BLaER1 (cell line): ENCODE data around the gene GJD3.

Experiments
- H3K27ac ChIP-seq: shearing (Covaris generic); formaldehyde crosslinking; 2 replicates; pipeline ENCODE4 v1.8.1; 2022
- H3K27me3 ChIP-seq: shearing (Covaris generic); formaldehyde crosslinking; 2 replicates; pipeline ENCODE4 v1.8.1; 2022
- H3K36me3 ChIP-seq: shearing (Covaris generic); formaldehyde crosslinking; 2 replicates; pipeline ENCODE4 v1.8.1; 2022
- H3K4me1 ChIP-seq: shearing (Covaris generic); formaldehyde crosslinking; 2 replicates; pipeline ENCODE4 v1.8.1; 2022
- H3K4me2 ChIP-seq: shearing (Covaris generic); formaldehyde crosslinking; 2 replicates; pipeline ENCODE4 v1.8.1; 2022
- H3K4me3 ChIP-seq: shearing (Covaris generic); formaldehyde crosslinking; 2 replicates; pipeline ENCODE4 v1.8.1; 2022
- H3K9ac ChIP-seq: shearing (Covaris generic); formaldehyde crosslinking; 2 replicates; pipeline ENCODE4 v1.8.1; 2022
- H3K9me3 ChIP-seq: shearing (Covaris generic); formaldehyde crosslinking; 2 replicates; pipeline ENCODE4 v1.8.1; 2022
- H4K20me1 ChIP-seq: shearing (Covaris generic); formaldehyde crosslinking; 2 replicates; pipeline ENCODE4 v1.8.1; 2022
- Cebpa-rat ChIP-seq: shearing (Covaris generic); IDR thresholded peaks from 2 replicates; pipeline ENCODE4 v1.8.1; 2022

GJD3 gene

GRCh38 chr17:40341808-40342503 is 22.6 kb downstream of the GJD3 start:
- Histone ChIP-seq H3K27me3 (no peaks in the 10 kb centered on the region), H3K4me3 (peak overlapping the region; percentile 82), H3K27ac (peak overlapping the region; percentile 84), H3K36me3 (no peaks in the 10 kb centered on the region), H3K4me1 (peaks cover 91% of the 10 kb centered on the region), H3K9ac (peak overlapping the region; percentile 85), H3K4me2 (peak overlapping the region; percentile 97), H3K9me3 (no peaks in the 10 kb centered on the region), H4K20me1 (peaks cover 10% of the 10 kb centered on the region; the same call in 1 of the 2 replicates)
- TF ChIP-seq Cebpa-rat = no peak

GRCh38 chr17:40340880-40341807 is 23.4 kb downstream of the GJD3 start:
- Histone ChIP-seq H3K4me1 (peaks cover 86% of the 10 kb centered on the region), H3K36me3 (no peaks in the 10 kb centered on the region), H4K20me1 (peaks cover 10% of the 10 kb centered on the region; the same call in 1 of the 2 replicates), H3K4me2 (peak overlapping the region; percentile 97), H3K9me3 (no peaks in the 10 kb centered on the region), H3K27ac (peak overlapping the region; percentile 81), H3K27me3 (no peaks in the 10 kb centered on the region), H3K9ac (peak overlapping the region; percentile 85), H3K4me3 (peak overlapping the region; percentile 82)
- TF ChIP-seq Cebpa-rat = no peak

DNA sequence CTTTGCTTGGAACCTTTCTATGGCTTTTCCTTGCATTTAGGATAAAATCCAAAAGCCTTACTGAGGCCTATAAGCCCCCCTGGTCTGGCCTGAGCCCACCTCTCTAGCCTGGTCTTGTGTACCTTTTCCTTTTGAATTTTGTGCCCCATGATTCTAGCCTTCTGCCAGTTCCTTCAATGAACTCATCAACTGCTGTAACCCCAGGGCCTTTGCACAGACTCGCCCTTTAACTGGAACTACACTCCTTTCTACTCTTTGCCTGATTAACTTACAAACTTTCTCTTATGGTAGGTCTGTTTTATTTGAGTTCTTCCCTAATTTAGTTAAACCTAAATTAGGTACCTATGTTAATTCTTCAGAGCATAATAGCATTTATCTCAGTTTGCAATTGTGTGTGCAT is 24.2 kb downstream of the GJD3 start:
- peak overlapping the region; percentile 97 for H3K4me2 ChIP-seq
- TF ChIP-seq Cebpa-rat = no peak
- H3K4me1 ChIP-seq = peaks cover 78% of the 10 kb centered on the region
- no peaks in the 10 kb centered on the region for H3K36me3 ChIP-seq
- H3K9me3 ChIP-seq = no peaks in the 10 kb centered on the region
- H3K9ac ChIP-seq = no peak overlapping the region
- H3K27ac ChIP-seq = no peak overlapping the region
- no peak overlapping the region for H3K4me3 ChIP-seq
- H4K20me1 ChIP-seq = peaks cover 10% of the 10 kb centered on the region; the same call in 1 of the 2 replicates
- no peaks in the 10 kb centered on the region for H3K27me3 ChIP-seq

DNA sequence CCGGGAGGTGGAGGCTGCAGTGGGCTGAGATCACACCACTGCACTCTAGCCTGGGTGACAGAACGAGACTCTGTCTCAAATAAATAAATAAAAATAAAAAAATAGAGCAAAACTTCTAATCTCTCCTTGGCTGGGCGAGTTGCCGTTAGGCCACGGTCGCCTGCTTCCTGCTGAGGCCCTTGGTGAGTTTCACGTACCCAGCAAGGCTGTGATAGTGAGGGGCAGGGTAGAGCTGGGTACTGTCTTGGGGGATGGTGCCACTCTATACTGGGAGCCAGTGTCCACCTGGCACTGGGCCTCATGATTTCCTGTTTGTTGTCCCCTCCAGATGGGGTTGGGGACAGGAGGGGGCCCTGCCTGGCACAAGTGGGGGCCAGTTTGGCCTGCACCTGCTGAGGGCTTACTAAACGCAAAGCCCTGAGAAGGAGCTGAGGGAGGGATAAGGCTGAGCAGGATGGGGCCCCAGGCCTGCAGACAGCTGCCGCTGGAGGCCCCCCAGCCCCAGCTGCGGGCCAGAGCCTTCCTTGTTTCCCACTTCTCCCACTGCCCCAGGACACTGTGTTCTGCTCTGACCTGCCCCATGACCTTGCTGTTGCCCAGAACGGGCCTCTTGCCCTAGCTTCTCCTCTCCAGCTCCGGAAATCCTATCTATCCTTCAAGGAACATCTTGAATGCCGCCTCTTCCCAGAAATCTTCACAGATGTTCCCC is 25.4 kb downstream of the GJD3 start:
- Histone ChIP-seq H3K4me1 (peaks cover 77% of the 10 kb centered on the region), H4K20me1 (peaks cover 16% of the 10 kb centered on the region; the same call in 1 of the 2 replicates), H3K4me2 (peak overlapping the region; percentile 97), H3K9ac (peak overlapping the region; percentile 67), H3K27me3 (no peaks in the 10 kb centered on the region), H3K27ac (peak overlapping the region; percentile 87), H3K9me3 (no peaks in the 10 kb centered on the region), H3K36me3 (0 out of 2 replicates have a peak, but pooled peaks cover 4% of the 10 kb centered on the region), H3K4me3 (peak overlapping the region; percentile 49)
- no peak for TF ChIP-seq Cebpa-rat

DNA sequence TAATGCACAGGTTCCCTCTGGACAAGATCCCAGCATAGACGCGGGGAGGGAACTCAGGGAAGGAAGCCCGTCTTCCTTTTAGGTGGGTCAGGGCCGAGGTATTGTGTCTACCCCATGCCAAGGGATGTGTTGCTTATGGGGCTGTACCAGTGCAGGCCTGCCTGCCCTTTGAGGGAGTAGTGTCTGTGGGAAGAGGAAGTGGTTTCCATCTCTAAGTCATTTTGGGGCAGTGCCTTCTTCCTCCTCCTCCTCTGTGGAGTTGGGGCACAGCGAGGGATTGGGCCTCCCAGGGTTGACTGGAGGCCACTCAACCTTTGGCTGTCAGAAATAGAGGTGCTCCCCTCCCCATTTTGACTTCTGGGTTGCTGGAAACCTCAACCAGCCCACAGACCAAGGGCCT is 26.5 kb downstream of the GJD3 start:
- Histone ChIP-seq H3K9me3 (no peaks in the 10 kb centered on the region), H3K9ac (peak overlapping the region; percentile 67; the same call in 1 of the 2 replicates), H3K27me3 (no peaks in the 10 kb centered on the region), H3K36me3 (peaks cover 10% of the 10 kb centered on the region; the same call in 1 of the 2 replicates), H3K4me3 (peak overlapping the region; percentile 49; the same call in 1 of the 2 replicates), H3K27ac (peak overlapping the region; percentile 87), H3K4me2 (peak overlapping the region; percentile 97), H3K4me1 (peaks cover 77% of the 10 kb centered on the region), H4K20me1 (peaks cover 13% of the 10 kb centered on the region; the same call in 1 of the 2 replicates)
- no peak for TF ChIP-seq Cebpa-rat

DNA sequence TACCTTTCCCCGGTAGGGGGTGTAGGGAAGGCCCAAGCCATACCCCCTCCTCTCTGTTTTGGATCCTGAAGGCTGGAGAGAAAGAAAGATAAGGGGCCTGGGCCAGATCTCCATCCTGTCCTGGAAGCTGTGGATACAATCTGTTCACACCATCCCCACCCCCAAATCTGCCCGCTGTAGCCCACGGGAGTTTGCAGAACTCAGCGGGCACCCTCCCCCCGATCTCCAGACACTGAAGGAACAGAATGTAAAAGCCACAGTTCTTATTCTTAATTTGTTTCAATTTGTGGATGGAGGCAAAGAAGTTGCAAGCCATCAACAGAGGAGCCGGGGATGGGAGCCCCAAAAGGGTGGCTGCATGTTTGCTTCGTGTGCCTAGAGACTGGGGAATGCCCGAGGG is 27.2 kb downstream of the GJD3 start:
- 0 out of 2 replicates have a peak, but pooled peaks cover 8% of the 10 kb centered on the region for H4K20me1 ChIP-seq
- TF ChIP-seq Cebpa-rat = no peak
- H3K4me3 ChIP-seq = no peak overlapping the region
- no peaks in the 10 kb centered on the region for H3K9me3 ChIP-seq
- H3K9ac ChIP-seq = peak overlapping the region; percentile 38; the same call in 1 of the 2 replicates
- peak overlapping the region; percentile 97 for H3K4me2 ChIP-seq
- no peaks in the 10 kb centered on the region for H3K27me3 ChIP-seq
- peaks cover 77% of the 10 kb centered on the region for H3K4me1 ChIP-seq
- H3K36me3 ChIP-seq = peaks cover 16% of the 10 kb centered on the region; the same call in 1 of the 2 replicates
- peak overlapping the region; percentile 87 for H3K27ac ChIP-seq

DNA sequence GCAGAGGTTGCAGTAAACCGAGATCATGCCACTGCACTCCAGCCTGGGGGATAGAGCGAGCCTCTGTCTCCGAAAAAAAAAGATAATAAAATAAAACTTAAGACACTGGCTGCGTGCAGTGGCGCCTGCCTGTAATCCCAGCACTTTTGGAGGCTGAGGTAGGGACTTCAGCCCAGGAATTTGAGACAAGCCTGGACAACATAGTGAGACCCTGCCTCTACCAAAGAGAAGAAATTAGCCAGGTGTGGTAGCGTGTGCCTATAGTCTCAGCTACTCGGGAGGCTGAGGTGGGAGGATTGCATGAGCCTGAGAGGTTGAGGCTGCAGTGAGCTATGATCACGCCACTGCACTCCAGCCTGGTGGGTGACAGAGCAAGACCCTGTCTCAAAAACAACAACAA is 28.9 kb downstream of the GJD3 start:
- Histone ChIP-seq H3K4me2 (no peak overlapping the region), H3K4me3 (no peak overlapping the region), H3K27ac (no peak overlapping the region), H3K4me1 (peaks cover 86% of the 10 kb centered on the region), H3K27me3 (no peaks in the 10 kb centered on the region), H3K9ac (no peak overlapping the region), H3K9me3 (no peaks in the 10 kb centered on the region), H4K20me1 (peaks cover 22% of the 10 kb centered on the region), H3K36me3 (peaks cover 32% of the 10 kb centered on the region)
- TF ChIP-seq Cebpa-rat = no peak

DNA sequence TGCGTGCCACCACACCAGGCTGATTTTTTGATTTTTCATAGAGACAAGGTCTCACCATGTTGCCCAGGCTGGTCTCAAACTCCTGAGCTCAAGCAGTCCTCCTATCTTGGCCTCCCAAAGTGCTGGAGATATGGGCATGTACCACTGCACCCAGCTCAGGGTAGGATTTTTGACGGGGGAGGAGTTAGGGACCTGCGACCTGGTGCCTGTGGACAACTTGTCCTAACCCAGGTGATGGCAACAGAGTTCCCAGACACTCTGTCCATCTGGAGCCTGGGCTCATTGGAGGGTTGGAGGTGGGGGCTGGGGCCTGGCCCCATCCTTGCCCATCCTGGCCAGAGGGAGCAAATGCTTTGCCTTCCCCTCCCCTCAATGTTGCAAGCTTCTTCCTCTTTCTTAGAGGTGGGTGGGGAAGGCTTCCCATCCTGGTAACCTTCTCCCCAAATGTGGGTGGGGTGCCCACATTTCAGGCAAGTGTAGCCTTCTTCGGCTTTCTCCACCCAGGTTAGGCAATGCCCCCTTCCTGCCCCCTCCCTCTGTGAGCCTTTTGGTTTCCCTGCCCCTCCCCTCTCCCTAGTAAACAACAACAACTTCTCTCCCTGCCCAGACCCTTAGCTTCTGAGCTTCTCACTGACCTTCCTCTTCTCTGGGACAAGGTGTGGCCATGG is 30.6 kb downstream of the GJD3 start:
- Histone ChIP-seq H3K4me1 (peaks cover 86% of the 10 kb centered on the region), H3K27me3 (no peaks in the 10 kb centered on the region), H3K27ac (peak overlapping the region; percentile 44; the same call in 1 of the 2 replicates), H3K4me3 (no peak overlapping the region), H3K9me3 (no peaks in the 10 kb centered on the region), H3K9ac (no peak overlapping the region), H3K36me3 (peaks cover 32% of the 10 kb centered on the region), H4K20me1 (peaks cover 30% of the 10 kb centered on the region), H3K4me2 (peak overlapping the region; percentile 64)
- TF ChIP-seq Cebpa-rat = no peak
